ENCODE measurements around the gene MDH2.
"Not testable (repeated sequence)": the region's sequence is repeated elsewhere in the genome, so short reads cannot be mapped to it uniquely, and the experiment has no call there.

MDH2 gene, protein sequence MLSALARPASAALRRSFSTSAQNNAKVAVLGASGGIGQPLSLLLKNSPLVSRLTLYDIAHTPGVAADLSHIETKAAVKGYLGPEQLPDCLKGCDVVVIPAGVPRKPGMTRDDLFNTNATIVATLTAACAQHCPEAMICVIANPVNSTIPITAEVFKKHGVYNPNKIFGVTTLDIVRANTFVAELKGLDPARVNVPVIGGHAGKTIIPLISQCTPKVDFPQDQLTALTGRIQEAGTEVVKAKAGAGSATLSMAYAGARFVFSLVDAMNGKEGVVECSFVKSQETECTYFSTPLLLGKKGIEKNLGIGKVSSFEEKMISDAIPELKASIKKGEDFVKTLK

DNA sequence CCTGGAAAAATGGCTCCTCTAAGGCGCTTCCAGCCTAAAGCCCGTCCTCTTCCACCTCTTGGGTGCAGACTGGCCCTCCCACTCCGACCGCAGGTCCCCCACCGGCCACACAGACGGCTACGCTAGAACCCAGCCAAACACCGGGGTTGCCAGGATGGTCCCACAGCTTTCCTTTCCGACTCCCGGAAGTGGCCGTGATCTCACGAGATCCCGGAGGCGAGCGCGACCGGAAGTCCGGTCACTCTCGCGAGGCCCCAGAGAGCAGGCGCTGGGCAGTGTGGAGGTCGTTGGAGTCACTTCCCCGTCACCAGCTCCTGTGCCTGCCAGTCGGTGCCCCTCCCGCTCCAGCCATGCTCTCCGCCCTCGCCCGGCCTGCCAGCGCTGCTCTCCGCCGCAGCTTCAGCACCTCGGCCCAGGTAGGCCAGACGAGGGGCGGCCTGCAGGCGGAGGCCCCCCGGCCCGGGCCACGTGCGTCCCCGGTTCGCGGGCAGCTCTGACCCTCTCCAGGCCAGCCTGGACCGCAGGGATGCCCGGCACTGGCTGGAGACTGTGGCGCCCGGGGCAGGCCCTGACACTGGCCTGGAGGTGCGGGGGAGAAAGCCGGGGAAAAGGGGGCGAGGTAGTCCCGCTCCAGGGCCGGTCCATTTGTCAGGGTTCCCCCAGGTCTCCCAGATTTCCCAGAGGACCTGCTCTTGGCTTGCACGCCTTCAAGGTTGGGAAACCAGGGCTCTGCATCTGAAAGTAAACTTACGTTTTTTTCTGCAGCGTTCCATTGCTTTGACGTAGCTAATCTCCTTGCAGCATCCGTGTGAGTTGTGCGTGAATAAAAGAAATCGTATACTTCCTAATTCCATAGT is at the start of gene MDH2, which contains the start of gene STYXL1:
TSS of gene MDH2 (plus strand) at position 296 of the 857 bp plus-strand sequence. CDS start at position 351, 55 bp downstream.
TSS of gene STYXL1 (minus strand) at position 190 of the 857 bp plus-strand sequence. CDS start 17,477 bp downstream, outside the sequence.
- TF ChIP-seq, protein P1, sequence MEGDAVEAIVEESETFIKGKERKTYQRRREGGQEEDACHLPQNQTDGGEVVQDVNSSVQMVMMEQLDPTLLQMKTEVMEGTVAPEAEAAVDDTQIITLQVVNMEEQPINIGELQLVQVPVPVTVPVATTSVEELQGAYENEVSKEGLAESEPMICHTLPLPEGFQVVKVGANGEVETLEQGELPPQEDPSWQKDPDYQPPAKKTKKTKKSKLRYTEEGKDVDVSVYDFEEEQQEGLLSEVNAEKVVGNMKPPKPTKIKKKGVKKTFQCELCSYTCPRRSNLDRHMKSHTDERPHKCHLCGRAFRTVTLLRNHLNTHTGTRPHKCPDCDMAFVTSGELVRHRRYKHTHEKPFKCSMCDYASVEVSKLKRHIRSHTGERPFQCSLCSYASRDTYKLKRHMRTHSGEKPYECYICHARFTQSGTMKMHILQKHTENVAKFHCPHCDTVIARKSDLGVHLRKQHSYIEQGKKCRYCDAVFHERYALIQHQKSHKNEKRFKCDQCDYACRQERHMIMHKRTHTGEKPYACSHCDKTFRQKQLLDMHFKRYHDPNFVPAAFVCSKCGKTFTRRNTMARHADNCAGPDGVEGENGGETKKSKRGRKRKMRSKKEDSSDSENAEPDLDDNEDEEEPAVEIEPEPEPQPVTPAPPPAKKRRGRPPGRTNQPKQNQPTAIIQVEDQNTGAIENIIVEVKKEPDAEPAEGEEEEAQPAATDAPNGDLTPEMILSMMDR (IDR thresholded peaks at IDR 0.05; ENCODE audit: extremely low read depth, insufficient read depth, missing control alignments), result no peak
- in situ Hi-C loops (cut with MboI; ENCODE audit: low pct_unique_long_range_greater_than_20kb, low sequenced_read_pairs, unreplicated experiment), result no loop called here
- DNase-seq (ENCODE audit: low spot score), result peak; percentile 98

DNA sequence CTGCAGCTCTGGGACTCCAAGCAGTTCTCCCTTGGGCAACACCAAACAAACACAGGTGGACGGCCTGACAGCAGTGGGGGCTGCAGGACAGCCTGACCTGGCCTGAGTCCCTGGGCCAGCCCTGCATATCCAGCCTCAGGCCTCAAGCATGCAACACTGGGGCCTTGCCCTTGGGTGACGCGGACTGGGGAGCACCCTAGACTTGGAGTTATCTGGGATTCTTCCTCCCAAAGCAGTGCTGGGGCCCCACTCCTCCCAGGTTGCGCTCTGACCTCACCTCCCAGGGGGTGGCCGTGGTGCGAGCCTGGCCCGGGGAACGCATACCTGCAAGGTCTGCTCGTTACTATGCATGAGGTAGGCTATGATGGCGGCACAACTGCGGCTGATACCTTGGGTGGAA is 47.3 kb upstream of the MDH2 start:
- TF ChIP-seq, protein P1 (IDR thresholded peaks at IDR 0.05; ENCODE audit: extremely low read depth, insufficient read depth, missing control alignments), result no peak
- DNase-seq (ENCODE audit: low spot score), result no peak
- in situ Hi-C loops (cut with MboI; ENCODE audit: low pct_unique_long_range_greater_than_20kb, low sequenced_read_pairs, unreplicated experiment), result no loop called here

DNA sequence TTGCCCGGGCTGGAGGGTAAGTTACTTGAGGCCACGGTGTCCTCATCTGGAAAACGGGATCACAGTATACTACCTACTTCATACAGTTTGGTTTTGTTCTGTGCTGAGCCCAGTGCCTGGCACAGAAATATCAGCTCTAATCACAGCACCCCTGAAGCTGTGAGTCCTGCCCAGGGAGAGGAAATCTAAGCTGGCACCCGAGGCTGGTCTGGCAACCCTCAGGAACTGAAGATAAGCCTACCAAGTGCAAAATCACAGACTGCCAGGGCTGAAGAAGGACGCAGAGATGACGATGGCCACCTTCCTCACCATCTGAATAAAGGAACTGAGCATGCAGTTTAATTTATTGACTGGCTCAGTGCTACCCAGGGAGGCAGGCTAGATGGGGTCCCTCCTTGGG is 45.8 kb upstream of the MDH2 start:
- no peak for DNase-seq (ENCODE audit: low spot score)
- in situ Hi-C loops (cut with MboI; ENCODE audit: low pct_unique_long_range_greater_than_20kb, low sequenced_read_pairs, unreplicated experiment), result no loop called here
- TF ChIP-seq, protein P1 (IDR thresholded peaks at IDR 0.05; ENCODE audit: extremely low read depth, insufficient read depth, missing control alignments), result no peak

DNA sequence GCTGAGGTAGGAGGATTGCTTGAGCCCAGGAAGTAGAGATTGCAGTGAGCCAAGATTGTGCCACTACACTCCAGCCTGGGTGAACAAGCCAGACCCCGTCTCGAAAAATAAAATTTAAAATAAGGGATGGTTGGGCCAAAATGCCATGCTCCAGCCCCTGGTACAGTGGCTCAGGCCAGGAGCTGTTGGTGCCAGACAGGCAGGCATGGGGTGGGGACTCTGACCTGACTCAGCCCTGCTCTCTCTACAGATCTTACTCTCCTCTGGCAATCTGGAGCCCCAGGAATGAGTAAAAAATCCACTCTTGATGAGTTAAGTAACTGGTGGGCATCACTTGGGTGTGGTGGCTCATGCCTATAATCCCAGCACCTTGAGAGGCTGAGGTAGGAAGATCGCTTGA is 45.1 kb upstream of the MDH2 start:
- in situ Hi-C loops (cut with MboI; ENCODE audit: low pct_unique_long_range_greater_than_20kb, low sequenced_read_pairs, unreplicated experiment), result no loop called here
- TF ChIP-seq, protein P1 (IDR thresholded peaks at IDR 0.05; ENCODE audit: extremely low read depth, insufficient read depth, missing control alignments), result no peak
- DNase-seq (ENCODE audit: low spot score), result no peak

DNA sequence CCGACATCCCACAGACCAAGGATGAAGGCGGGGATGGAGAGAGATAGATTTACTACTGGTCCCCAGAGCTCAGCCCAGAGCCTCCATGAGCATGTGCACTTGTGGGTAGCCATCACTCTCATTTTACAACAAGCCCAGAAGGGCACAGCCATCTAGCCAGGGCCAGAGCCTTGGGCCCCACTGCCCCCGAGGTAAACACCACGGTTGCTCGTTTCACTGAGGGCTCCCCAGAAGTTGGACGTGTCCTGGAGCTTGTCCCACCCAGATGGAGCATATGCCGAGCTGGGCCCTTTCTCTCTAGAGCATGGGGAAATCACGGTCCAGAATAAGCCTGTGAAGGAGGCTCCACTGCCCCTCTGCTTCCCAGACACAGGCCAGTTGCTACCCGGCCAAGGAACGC is 44.6 kb upstream of the MDH2 start:
- TF ChIP-seq, protein P1 (IDR thresholded peaks at IDR 0.05; ENCODE audit: extremely low read depth, insufficient read depth, missing control alignments), result no peak

DNA sequence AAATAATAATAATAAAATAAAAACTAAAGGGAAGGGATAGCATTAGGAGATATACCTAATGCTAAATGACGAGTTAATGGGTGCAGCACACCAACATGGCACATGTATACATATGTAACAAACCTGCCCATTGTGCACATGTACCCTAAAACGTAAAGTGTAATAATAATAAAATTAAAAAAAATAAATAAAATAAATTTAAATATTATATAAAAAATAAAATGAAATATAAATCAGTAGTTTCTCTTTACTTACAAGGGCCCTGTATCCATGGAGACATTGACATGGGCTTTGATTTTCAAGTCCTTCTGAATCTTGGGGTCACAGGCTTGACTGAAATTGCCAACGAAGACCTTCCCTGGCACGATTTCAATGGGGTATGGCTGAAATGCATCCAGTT is 42.9 kb upstream of the MDH2 start:
- in situ Hi-C loops (cut with MboI; ENCODE audit: low pct_unique_long_range_greater_than_20kb, low sequenced_read_pairs, unreplicated experiment); DNase-seq (ENCODE audit: low spot score): not testable (repeated sequence)

More for the DNA sequence above, 44.6 kb upstream of the MDH2 start:
- in situ Hi-C loops (cut with MboI; ENCODE audit: low pct_unique_long_range_greater_than_20kb, low sequenced_read_pairs, unreplicated experiment), result no loop called here
- DNase-seq (ENCODE audit: low spot score), result no peak

Measured in GM13977 (cell line).